Neuronal stem cell (in vitro differentiated cells): ENCODE measurements around the gene TGFBRAP1.

ENCODE experiments used
- DNase-seq: peaks from one replicate; pipeline ENCODE4 v3.0.0-alpha.2; 2013; ENCODE audit warnings: low spot score
- H2AFZ ChIP-seq: one replicate; pipeline ENCODE4 v1.6.1; 2013; ENCODE audit warnings: mild to moderate bottlenecking, low read length, inconsistent platforms
- H2AK5ac ChIP-seq: 2 replicates; pipeline ENCODE4 v1.6.1; 2013; ENCODE audit warnings: low read depth, mild to moderate bottlenecking, inconsistent platforms, low read length, moderate library complexity, mixed read lengths
- H2BK120ac ChIP-seq: 2 replicates; pipeline ENCODE4 v1.6.1; 2013; ENCODE audit warnings: low read depth, mild to moderate bottlenecking, inconsistent platforms, low read length, moderate library complexity, mixed read lengths
- H2BK12ac ChIP-seq: one replicate; pipeline ENCODE4 v1.6.1; 2013; ENCODE audit warnings: low read length, inconsistent platforms
- H2BK15ac ChIP-seq: 2 replicates; pipeline ENCODE4 v1.6.1; 2013; ENCODE audit warnings: mild to moderate bottlenecking, low read length, inconsistent platforms, mixed read lengths
- H2BK5ac ChIP-seq: one replicate; pipeline ENCODE4 v1.6.1; 2013; ENCODE audit warnings: inconsistent platforms, mild to moderate bottlenecking, low read length, moderate library complexity
- H3K14ac ChIP-seq: one replicate; pipeline ENCODE4 v1.6.1; 2013; ENCODE audit warnings: low read length, inconsistent platforms
- H3K18ac ChIP-seq: 2 replicates; pipeline ENCODE4 v1.6.1; 2013; ENCODE audit warnings: low read length, inconsistent platforms
- H3K23ac ChIP-seq: 2 replicates; pipeline ENCODE4 v1.6.1; 2013; ENCODE audit warnings: low read depth, mild to moderate bottlenecking, mixed read lengths, low read length, inconsistent platforms; ENCODE audit not compliant: poor library complexity
- H3K27ac ChIP-seq: replicated peaks from 3 replicates; pipeline ENCODE4 v1.5.1; 2013; ENCODE audit warnings: low read length, inconsistent platforms
- H3K27me3 ChIP-seq, 3 experiments: 2 replicates each; pipeline ENCODE4 v1.6.1; 2013; ENCODE audit warnings: low read length in 3 of 3, mild to moderate bottlenecking in 2 of 3, inconsistent platforms in 1 of 3, low read depth in 1 of 3, mixed read lengths in 1 of 3, moderate library complexity in 1 of 3; ENCODE audit not compliant: control insufficient read depth in 3 of 3, insufficient read depth in 3 of 3
- H3K36me3 ChIP-seq, 2 donors: replicated peaks in 1 of 2; 2 replicates each; pipeline ENCODE4 v1.6.1; 2013; ENCODE audit warnings: low read length in 2 of 2; ENCODE audit not compliant: control insufficient read depth in 2 of 2, insufficient read depth in 2 of 2
- H3K4ac ChIP-seq: 2 replicates; pipeline ENCODE4 v1.6.1; 2013; ENCODE audit warnings: inconsistent platforms, mild to moderate bottlenecking, low read length, moderate library complexity
- H3K4me1 ChIP-seq, 2 donors: 1 replicate in 1 of 2; 2 replicates in 1 of 2; pipeline ENCODE4 v1.6.1; 2013; ENCODE audit warnings: low read length in 2 of 2, low read depth in 1 of 2; ENCODE audit not compliant: control insufficient read depth in 2 of 2, insufficient read depth in 1 of 2
- H3K4me2 ChIP-seq: one replicate; pipeline ENCODE4 v1.6.1; 2013; ENCODE audit warnings: mild to moderate bottlenecking, low read length, inconsistent platforms; ENCODE audit not compliant: insufficient read depth, poor library complexity, severe bottlenecking
- H3K4me3 ChIP-seq, 2 donors: 2 replicates each; pipeline ENCODE4 v1.5.1; 2013; ENCODE audit warnings: low read length in 2 of 2, mild to moderate bottlenecking in 2 of 2, inconsistent platforms in 1 of 2, moderate library complexity in 1 of 2
- H3K79me1 ChIP-seq: one replicate; pipeline ENCODE4 v1.6.1; 2013; ENCODE audit warnings: low read depth, mild to moderate bottlenecking, inconsistent platforms, low read length, moderate library complexity
- H3K9ac ChIP-seq: one replicate; pipeline ENCODE4 v1.6.1; 2013; ENCODE audit warnings: mild to moderate bottlenecking, low read depth, low read length, inconsistent platforms; ENCODE audit not compliant: poor library complexity
- H3K9me3 ChIP-seq, 2 donors: replicated peaks in 1 of 2; 2 replicates each; pipeline versions ENCODE3 to v1.6.1; 2013; ENCODE audit warnings: low read length in 2 of 2, mild to moderate bottlenecking in 2 of 2, inconsistent platforms in 1 of 2, low read depth in 1 of 2, mixed read lengths in 1 of 2, moderate library complexity in 1 of 2; ENCODE audit not compliant: control insufficient read depth in 2 of 2, insufficient read depth in 1 of 2
- H4K8ac ChIP-seq: one replicate; pipeline ENCODE4 v1.6.1; 2013; ENCODE audit warnings: low read depth, mild to moderate bottlenecking, inconsistent platforms, low read length, moderate library complexity
- H4K91ac ChIP-seq: one replicate; pipeline ENCODE4 v1.6.1; 2013; ENCODE audit warnings: low read length, low read depth, mild to moderate bottlenecking, inconsistent platforms; ENCODE audit not compliant: poor library complexity
- WGBS, 2 donors: extraction: QIAGEN DNeasy Blood & Tissue Kit; methylation state at CpG; one replicate each; pipeline ENCODE4 v1.1.7; 2013; ENCODE audit warnings: missing lambda C conversion rate in 2 of 2, mixed read lengths in 1 of 2; ENCODE audit not compliant: insufficient read length in 2 of 2, insufficient replicate concordance in 1 of 2; ENCODE audit errors: extremely low coverage in 2 of 2; 5-methylcytosine and 5-hydroxymethylcytosine counted together

Gene TGFBRAP1

DNA sequence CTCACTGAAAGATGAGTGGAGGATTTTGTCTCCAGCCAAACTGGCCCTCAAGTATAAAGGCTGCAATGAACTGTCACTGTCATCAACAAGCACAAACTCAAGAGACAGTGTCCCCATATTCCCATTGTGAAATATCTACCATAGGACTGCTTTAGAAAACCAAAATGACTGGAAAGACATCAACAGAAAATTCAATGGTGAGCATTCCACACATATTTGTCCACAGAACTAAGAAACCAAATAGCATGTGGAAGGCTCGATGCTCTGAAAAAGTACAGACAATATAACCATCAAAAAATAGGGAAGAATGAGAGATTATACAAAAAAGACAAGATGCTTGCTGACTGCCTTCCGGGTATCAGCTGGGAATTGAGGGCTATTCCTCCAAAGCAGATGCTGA lies 37.6 kb downstream of the TGFBRAP1 start:
- no CpG with 5 or more reads among the region's 2 CpGs for WGBS, 2 donors
- H3K36me3 ChIP-seq, result peaks cover 3 to 88% of the 10 kb centered on the region in 2 donors

DNA sequence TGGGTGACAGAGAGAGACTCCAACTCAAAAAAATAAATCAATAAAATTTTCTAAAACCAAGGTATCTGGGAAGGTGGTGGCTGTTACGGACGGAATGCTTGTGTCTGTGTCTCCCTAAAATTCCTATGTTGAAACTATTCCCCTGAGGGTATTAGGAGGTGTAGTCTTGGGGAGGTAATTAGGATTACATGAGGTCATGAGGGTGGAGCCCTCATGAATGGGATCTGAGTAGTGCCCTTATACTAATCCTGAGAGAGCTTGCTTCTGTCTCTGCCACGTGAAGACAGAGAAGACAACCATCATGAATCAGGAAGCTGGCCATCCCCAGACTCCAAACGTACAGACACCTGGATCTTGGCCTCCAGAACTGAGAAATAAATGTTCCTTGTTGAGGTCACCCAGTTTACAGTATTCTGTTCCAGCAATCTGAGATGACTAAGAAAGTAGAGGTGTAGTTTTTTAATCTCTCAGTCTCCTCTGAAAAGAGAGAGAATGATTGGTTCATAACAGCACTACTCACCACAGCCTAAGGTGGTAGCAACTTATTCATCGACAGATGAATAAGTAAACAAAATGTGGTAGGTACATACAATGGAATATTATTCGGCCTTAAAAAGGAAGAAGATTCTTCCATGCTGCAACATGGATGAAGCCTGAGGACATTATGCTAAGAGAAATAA lies 38.4 kb downstream of the TGFBRAP1 start:
- Histone ChIP-seq H2BK15ac (no peak overlapping the region), H3K9ac (no peak overlapping the region), H3K36me3 (peaks cover 2 to 89% of the 10 kb centered on the region in 2 donors), H4K91ac (no peak overlapping the region), H2BK12ac (no peak overlapping the region), H3K27ac (no peak overlapping the region), H4K8ac (no peak overlapping the region), H3K4me1 (peaks cover 0 to 2% of the 10 kb centered on the region in 2 donors), H3K27me3 (no peaks in the 10 kb centered on the region), H2AK5ac (no peak overlapping the region), H2AFZ (no peak overlapping the region), H3K9me3 (no peaks in the 10 kb centered on the region), H3K14ac (no peak overlapping the region), H3K23ac (no peak overlapping the region), H2BK120ac (no peak overlapping the region), H2BK5ac (no peak overlapping the region), H3K79me1 (no peaks in the 10 kb centered on the region), H3K4me2 (no peak overlapping the region), H3K18ac (no peak overlapping the region), H3K4ac (no peak overlapping the region), H3K4me3 (no peak overlapping the region)
- DNase-seq, result no peak
- WGBS, 2 donors, result no CpG with 5 or more reads among the region's 6 CpGs

More for the DNA sequence above, 37.6 kb downstream of the TGFBRAP1 start:
- Histone ChIP-seq H3K23ac (no peak overlapping the region), H3K4me1 (peaks cover 0 to 2% of the 10 kb centered on the region in 2 donors), H2BK12ac (no peak overlapping the region), H3K14ac (no peak overlapping the region), H3K79me1 (no peaks in the 10 kb centered on the region), H3K4ac (no peak overlapping the region), H3K27me3 (no peaks in the 10 kb centered on the region), H4K8ac (no peak overlapping the region), H3K18ac (no peak overlapping the region), H2BK15ac (no peak overlapping the region), H3K9ac (no peak overlapping the region), H3K9me3 (no peaks in the 10 kb centered on the region), H3K4me3 (no peak overlapping the region), H2AFZ (no peak overlapping the region), H3K4me2 (no peak overlapping the region), H2AK5ac (no peak overlapping the region), H4K91ac (no peak overlapping the region), H2BK120ac (no peak overlapping the region), H3K27ac (no peak overlapping the region), H2BK5ac (no peak overlapping the region)
- no peak for DNase-seq

DNA sequence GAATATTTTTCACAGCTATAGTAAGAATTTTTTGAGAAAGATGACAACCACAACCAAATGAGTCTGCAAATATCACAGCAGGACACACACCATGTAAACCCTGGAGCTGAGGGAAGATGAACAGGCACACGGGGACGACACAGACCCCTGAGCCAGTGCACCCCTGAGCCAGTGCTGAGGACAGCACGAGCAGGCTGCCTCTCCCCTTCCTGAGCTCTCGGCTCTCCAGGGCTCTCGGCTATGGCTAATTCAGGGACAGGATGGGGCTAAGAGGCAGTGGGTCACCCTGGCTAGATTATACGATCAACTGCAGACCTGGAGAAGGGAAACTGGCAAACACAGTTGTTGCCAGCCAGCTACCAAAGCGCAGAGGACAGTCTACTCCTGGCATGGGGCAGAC lies 41.4 kb downstream of the TGFBRAP1 start:
- Histone ChIP-seq H3K4me2 (no peak overlapping the region), H3K4me1 (no peaks in the 10 kb centered on the region), H2BK120ac (no peak overlapping the region), H2AFZ (no peak overlapping the region), H2AK5ac (no peak overlapping the region), H4K8ac (no peak overlapping the region), H2BK15ac (no peak overlapping the region), H3K14ac (no peak overlapping the region), H2BK12ac (no peak overlapping the region), H3K9ac (peak overlapping the region; percentile 54), H3K18ac (peak overlapping the region; percentile 30), H3K23ac (no peak overlapping the region), H3K4me3 (no peak overlapping the region), H3K27ac (no peak overlapping the region), H3K36me3 (peaks cover 1 to 94% of the 10 kb centered on the region in 2 donors), H3K27me3 (no peaks in the 10 kb centered on the region), H2BK5ac (no peak overlapping the region), H4K91ac (no peak overlapping the region), H3K9me3 (no peaks in the 10 kb centered on the region), H3K4ac (no peak overlapping the region), H3K79me1 (no peaks in the 10 kb centered on the region)
- no peak for DNase-seq
- no CpG with 5 or more reads among the region's 7 CpGs for WGBS, 2 donors

DNA sequence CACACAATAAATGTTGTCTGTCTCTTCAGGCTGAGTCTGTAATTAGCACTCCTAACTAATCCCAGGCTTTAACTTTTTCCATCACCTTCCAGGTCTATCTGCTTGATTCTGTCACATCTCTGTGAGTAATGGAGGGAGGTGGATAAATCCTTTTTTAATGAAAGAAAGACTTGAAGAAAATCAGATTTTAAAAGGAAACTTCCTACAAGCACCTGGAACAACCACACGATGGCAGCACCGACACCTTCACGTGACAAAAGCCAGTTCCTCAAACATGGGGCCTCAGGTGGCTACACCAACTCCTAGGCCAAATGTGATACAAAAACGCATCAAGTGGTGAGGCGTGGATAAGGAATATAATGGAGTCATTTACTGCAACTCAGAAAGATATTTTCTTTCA lies 41.8 kb downstream of the TGFBRAP1 start:
- Histone ChIP-seq H3K9ac (no peak overlapping the region), H2BK15ac (no peak overlapping the region), H2BK120ac (no peak overlapping the region), H3K27me3 (no peaks in the 10 kb centered on the region), H2BK5ac (no peak overlapping the region), H3K14ac (no peak overlapping the region), H3K4me3 (peak overlapping the region in 1 of 2 donors; percentile 38), H4K8ac (no peak overlapping the region), H2BK12ac (no peak overlapping the region), H3K9me3 (no peaks in the 10 kb centered on the region), H3K4ac (no peak overlapping the region), H2AK5ac (no peak overlapping the region), H3K4me1 (no peaks in the 10 kb centered on the region), H3K27ac (no peak overlapping the region), H3K79me1 (no peaks in the 10 kb centered on the region), H2AFZ (no peak overlapping the region), H3K23ac (no peak overlapping the region), H3K36me3 (peaks cover 1 to 94% of the 10 kb centered on the region in 2 donors), H3K18ac (no peak overlapping the region), H4K91ac (no peak overlapping the region), H3K4me2 (no peak overlapping the region)
- peak; percentile 11 for DNase-seq
- WGBS, 2 donors, result no CpG with 5 or more reads among the region's 5 CpGs
